ENCODE measurements around the gene JARID2.

JARID2 gene

DNA sequence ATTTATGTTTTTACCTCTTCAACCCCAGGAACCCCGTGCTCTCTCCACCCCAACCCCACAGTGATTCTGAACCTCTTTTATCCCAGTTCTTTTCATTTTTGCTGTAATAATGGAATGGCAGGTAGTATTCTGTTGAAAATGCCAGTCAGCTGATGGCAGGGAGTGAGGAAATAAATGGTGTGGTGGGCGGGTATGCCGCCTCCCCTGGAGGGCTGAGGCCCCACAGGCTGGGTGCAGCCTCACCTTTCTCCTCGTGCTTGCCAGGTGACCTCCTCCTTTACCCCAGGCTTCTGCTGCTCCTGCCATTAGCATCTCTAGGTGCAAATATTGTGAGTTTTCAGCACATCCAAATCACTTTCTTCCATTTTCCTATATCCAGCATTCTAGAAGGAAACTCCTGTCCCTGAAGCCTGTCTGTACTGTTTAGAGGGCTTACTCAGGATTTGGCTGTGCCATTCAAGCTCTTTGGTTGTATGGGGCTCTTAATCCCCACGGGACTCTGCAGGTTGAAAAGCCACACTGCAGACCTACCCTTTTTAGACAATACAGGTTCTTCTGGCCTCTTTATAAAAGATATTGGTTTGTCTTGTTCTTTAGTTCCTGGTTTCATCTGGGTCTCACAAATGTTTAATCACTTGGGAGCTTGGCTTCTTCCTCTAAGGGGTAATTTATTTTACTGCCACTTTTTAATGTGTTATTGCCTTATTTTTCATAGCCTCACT is 201.8 kb downstream of the JARID2 start:
- H3K9me3 ChIP-seq (ENCODE audit: severe bottlenecking): no peaks in the 10 kb centered on the region
- ATAC-seq (ENCODE audit: low read depth) (no peak), DNase-seq (ENCODE audit: low spot score) (no peak)
- H3K27ac ChIP-seq (ENCODE audit: poor library complexity, severe bottlenecking): no peak overlapping the region
- no peaks in the 10 kb centered on the region for H3K27me3 ChIP-seq (ENCODE audit: insufficient read depth, poor library complexity, severe bottlenecking)
- H3K4me3 ChIP-seq (ENCODE audit: severe bottlenecking): no peak overlapping the region
- H3K4me1 ChIP-seq (ENCODE audit: insufficient read depth, poor library complexity, severe bottlenecking): peaks cover 7% of the 10 kb centered on the region
- TF ChIP-seq, protein P1, sequence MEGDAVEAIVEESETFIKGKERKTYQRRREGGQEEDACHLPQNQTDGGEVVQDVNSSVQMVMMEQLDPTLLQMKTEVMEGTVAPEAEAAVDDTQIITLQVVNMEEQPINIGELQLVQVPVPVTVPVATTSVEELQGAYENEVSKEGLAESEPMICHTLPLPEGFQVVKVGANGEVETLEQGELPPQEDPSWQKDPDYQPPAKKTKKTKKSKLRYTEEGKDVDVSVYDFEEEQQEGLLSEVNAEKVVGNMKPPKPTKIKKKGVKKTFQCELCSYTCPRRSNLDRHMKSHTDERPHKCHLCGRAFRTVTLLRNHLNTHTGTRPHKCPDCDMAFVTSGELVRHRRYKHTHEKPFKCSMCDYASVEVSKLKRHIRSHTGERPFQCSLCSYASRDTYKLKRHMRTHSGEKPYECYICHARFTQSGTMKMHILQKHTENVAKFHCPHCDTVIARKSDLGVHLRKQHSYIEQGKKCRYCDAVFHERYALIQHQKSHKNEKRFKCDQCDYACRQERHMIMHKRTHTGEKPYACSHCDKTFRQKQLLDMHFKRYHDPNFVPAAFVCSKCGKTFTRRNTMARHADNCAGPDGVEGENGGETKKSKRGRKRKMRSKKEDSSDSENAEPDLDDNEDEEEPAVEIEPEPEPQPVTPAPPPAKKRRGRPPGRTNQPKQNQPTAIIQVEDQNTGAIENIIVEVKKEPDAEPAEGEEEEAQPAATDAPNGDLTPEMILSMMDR (IDR thresholded peaks at IDR 0.05; ENCODE audit: poor library complexity, severe bottlenecking): no peak
- H3K36me3 ChIP-seq (ENCODE audit: low read depth): peaks cover 10% of the 10 kb centered on the region; the same call in 1 of the 2 replicates

DNA sequence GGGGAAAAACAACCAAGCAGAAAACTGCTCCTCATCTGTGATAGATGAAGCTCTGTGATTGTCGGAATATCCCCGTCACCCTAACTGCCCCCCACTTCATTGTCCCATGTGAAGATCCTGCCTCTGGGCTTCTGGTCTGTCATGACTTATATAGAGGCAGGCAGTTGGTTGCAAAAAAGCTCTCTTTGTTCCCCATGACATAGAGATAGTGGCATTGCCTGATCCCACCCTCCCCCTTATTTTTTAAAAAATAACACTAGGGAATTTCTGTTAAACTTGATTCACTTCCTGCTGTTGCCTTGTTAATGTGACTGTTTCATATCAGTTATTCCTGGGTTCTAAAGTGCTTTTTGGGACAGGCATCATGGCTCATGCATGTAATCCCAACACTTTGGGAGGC is 203.1 kb downstream of the JARID2 start:
- Histone ChIP-seq H3K27me3 (ENCODE audit: insufficient read depth, poor library complexity, severe bottlenecking) (no peaks in the 10 kb centered on the region), H3K9me3 (ENCODE audit: severe bottlenecking) (no peaks in the 10 kb centered on the region), H3K4me3 (ENCODE audit: severe bottlenecking) (no peak overlapping the region), H3K27ac (ENCODE audit: poor library complexity, severe bottlenecking) (no peak overlapping the region), H3K4me1 (ENCODE audit: insufficient read depth, poor library complexity, severe bottlenecking) (no peaks in the 10 kb centered on the region), H3K36me3 (ENCODE audit: low read depth) (peaks cover 14% of the 10 kb centered on the region; the same call in 1 of the 2 replicates)
- TF ChIP-seq, protein P1 (IDR thresholded peaks at IDR 0.05; ENCODE audit: poor library complexity, severe bottlenecking): no peak
- ATAC-seq (ENCODE audit: low read depth): no peak
- no peak for DNase-seq (ENCODE audit: low spot score)

DNA sequence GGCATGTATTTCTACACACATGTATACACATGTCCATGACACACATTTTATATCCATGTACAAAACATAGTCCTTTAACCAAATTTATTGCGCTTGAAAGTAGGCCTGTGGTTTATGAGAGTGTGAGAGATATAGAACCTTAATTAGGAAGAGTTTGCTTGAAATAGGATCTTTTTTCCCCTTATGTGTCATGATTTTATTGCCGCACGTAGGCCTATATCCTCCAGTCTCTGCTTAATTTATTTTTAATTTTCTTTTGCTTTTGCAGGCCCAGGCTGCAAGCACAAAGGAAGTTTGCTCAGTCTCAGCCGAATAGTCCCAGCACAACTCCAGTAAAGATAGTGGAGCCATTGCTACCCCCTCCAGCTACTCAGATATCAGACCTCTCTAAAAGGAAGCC is 205.9 kb downstream of the JARID2 start:
- TF ChIP-seq, protein P1 (IDR thresholded peaks at IDR 0.05; ENCODE audit: poor library complexity, severe bottlenecking): no peak
- Histone ChIP-seq H3K4me1 (ENCODE audit: insufficient read depth, poor library complexity, severe bottlenecking) (peaks cover 16% of the 10 kb centered on the region), H3K36me3 (ENCODE audit: low read depth) (peaks cover 15% of the 10 kb centered on the region; the same call in 1 of the 2 replicates), H3K9me3 (ENCODE audit: severe bottlenecking) (no peaks in the 10 kb centered on the region), H3K4me3 (ENCODE audit: severe bottlenecking) (no peak overlapping the region), H3K27ac (ENCODE audit: poor library complexity, severe bottlenecking) (no peak overlapping the region), H3K27me3 (ENCODE audit: insufficient read depth, poor library complexity, severe bottlenecking) (no peaks in the 10 kb centered on the region)
- ATAC-seq (ENCODE audit: low read depth): no peak
- DNase-seq (ENCODE audit: low spot score): no peak

DNA sequence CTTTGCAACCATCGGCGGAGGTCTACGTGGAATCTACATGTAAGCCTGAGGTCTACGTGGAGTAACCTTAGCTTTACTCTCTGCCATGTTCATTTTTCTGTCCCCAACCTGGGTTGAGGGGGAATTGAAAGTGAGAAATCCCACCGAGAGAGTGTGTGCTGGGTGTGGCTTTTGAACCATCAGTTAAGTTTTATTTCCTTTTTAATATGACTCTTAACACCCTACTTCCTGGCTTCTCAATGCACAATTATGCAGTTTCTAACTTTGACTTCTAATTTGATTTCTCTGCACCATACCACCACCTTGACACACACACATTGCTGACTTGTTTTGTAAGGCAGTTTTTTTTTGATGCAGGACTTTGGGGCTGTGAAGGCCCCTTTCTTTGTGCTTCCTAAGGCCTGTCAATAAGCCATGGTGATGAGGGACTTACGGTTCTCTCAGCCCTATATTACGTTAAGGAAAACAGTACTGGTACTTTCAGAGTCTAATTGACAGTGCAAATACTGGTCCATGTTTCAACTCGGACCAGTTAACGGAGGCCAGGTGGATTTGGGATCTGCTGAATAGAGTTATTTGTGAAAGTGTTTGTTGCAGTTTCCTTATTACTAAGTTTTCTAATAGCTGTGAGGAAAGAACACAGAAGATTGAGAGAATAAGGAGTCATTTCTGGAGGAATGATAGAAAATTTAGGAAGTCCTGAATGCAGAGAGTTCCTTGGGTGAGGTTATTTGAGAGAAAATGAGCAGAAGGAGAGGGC is 206.5 kb downstream of the JARID2 start:
- Histone ChIP-seq H3K9me3 (ENCODE audit: severe bottlenecking) (no peaks in the 10 kb centered on the region), H3K36me3 (ENCODE audit: low read depth) (peaks cover 15% of the 10 kb centered on the region; the same call in 1 of the 2 replicates), H3K27ac (ENCODE audit: poor library complexity, severe bottlenecking) (no peak overlapping the region), H3K27me3 (ENCODE audit: insufficient read depth, poor library complexity, severe bottlenecking) (no peaks in the 10 kb centered on the region), H3K4me1 (ENCODE audit: insufficient read depth, poor library complexity, severe bottlenecking) (peaks cover 16% of the 10 kb centered on the region), H3K4me3 (ENCODE audit: severe bottlenecking) (no peak overlapping the region)
- ATAC-seq (ENCODE audit: low read depth): no peak
- DNase-seq (ENCODE audit: low spot score): no peak
- TF ChIP-seq, protein P1 (IDR thresholded peaks at IDR 0.05; ENCODE audit: poor library complexity, severe bottlenecking): no peak
